ENCODE data around the gene LINGO1.

- TF ChIP-seq HOXA7 (CRISPR knock-in tag; IDR thresholded peaks at IDR 0.05) (no peak), CTCF (IDR thresholded peaks at IDR 0.05) (no peak), RNF2 (IDR thresholded peaks at IDR 0.05; ENCODE audit: borderline replicate concordance, low read depth) (no peak), EP300 (IDR thresholded peaks at IDR 0.05) (no peak), KDM1A (IDR thresholded peaks at IDR 0.05; ENCODE audit: low read depth) (no peak), CHD2 (IDR thresholded peaks at IDR 0.05; ENCODE audit: low read length, partially characterized antibody) (no peak), SMC3 (IDR thresholded peaks at IDR 0.05) (no peak), POLR2AphosphoS2 (conservative IDR thresholded peaks at IDR 0.05; ENCODE audit: low read length) (no peak), CEBPB (IDR thresholded peaks at IDR 0.05) (no peak)
Observed at GRCh38 chr15:77592758-77593157, 40.0 kb downstream of the LINGO1 start.
